GM23338 (cell line): ENCODE results near the gene TMCO5A. TPM values are rescaled to one million over a fixed set of nuclear protein-coding genes. Genes with fewer than 3 reads are reported as not detected.
A peak's percentile ranks its signal among the peaks of the same experiment; 100 is the strongest.

ENCODE experiments used
- ATAC-seq: fragments of 200-7000 bp; cut with Tn5 transposase; 3 replicates; pipeline ENCODE4 v1.9.1; 2020
- DNase-seq: peaks from one replicate; pipeline ENCODE4 v3.0.0-alpha.2; 2015; ENCODE audit warnings: low spot score
- H2AFZ ChIP-seq: fragments of 200-600 bp; sonication (generic); 2 replicates; pipeline ENCODE4 v1.8.0; 2016; ENCODE audit warnings: antibody characterized with exemption, mild to moderate bottlenecking, moderate library complexity
- H3F3A ChIP-seq: fragments of 200-600 bp; sonication (generic); replicated peaks from 2 replicates; pipeline ENCODE4 v1.8.0; 2017; ENCODE audit warnings: antibody characterized with exemption, mixed run types, low read depth
- H3K27ac ChIP-seq: fragments of 200-600 bp; sonication (generic); 2 replicates; pipeline ENCODE4 v1.6.1; 2016; ENCODE audit warnings: low read depth
- H3K27me3 ChIP-seq: fragments of 200-600 bp; sonication (generic); 2 replicates; pipeline ENCODE4 v1.8.0; 2016; ENCODE audit warnings: mild to moderate bottlenecking, mixed run types, moderate library complexity; ENCODE audit not compliant: insufficient read depth
- H3K36me3 ChIP-seq: fragments of 200-600 bp; sonication (generic); 2 replicates; pipeline ENCODE4 v1.8.0; 2016; ENCODE audit warnings: mild to moderate bottlenecking; ENCODE audit not compliant: insufficient read depth
- H3K4me1 ChIP-seq: fragments of 200-600 bp; sonication (generic); 2 replicates; pipeline ENCODE4 v1.8.0; 2016; ENCODE audit warnings: mild to moderate bottlenecking, moderate library complexity; ENCODE audit not compliant: insufficient read depth
- H3K4me2 ChIP-seq: fragments of 200-600 bp; sonication (generic); 2 replicates; pipeline ENCODE4 v1.7.1; 2017; ENCODE audit warnings: mixed run types
- H3K4me3 ChIP-seq: fragments of 200-600 bp; sonication (generic); 2 replicates; pipeline ENCODE4 v1.6.1; 2016; ENCODE audit warnings: mixed run types
- H3K79me2 ChIP-seq: fragments of 200-600 bp; sonication (generic); replicated peaks from 2 replicates; pipeline ENCODE4 v1.8.0; 2017; ENCODE audit warnings: mild to moderate bottlenecking; ENCODE audit not compliant: insufficient read depth
- H3K9me2 ChIP-seq: fragments of 200-600 bp; sonication (generic); 2 replicates; pipeline ENCODE4 v1.8.0; 2017; ENCODE audit not compliant: insufficient read depth
- H4K20me1 ChIP-seq: fragments of 200-600 bp; sonication (generic); replicated peaks from 2 replicates; pipeline ENCODE4 v1.8.0; 2017; ENCODE audit warnings: mild to moderate bottlenecking; ENCODE audit not compliant: insufficient read depth
- H3K27ac Mint-ChIP-seq: 2 replicates; pipeline ENCODE4 v1.8.0; 2020; ENCODE audit warnings: inconsistent platforms, mild to moderate bottlenecking, moderate library complexity, mixed read lengths
- H3K27me3 Mint-ChIP-seq: 3 replicates; pipeline ENCODE4 v1.8.0; 2022; ENCODE audit warnings: low read depth, mild to moderate bottlenecking, moderate library complexity, mixed read lengths, inconsistent platforms; ENCODE audit not compliant: insufficient read depth, poor library complexity
- H3K36me3 Mint-ChIP-seq: 3 replicates; pipeline ENCODE4 v1.8.0; 2021; ENCODE audit warnings: low read depth, mild to moderate bottlenecking, inconsistent platforms, moderate library complexity, mixed read lengths
- H3K4me1 Mint-ChIP-seq: 3 replicates; pipeline ENCODE4 v1.8.0; 2020; ENCODE audit warnings: mild to moderate bottlenecking, inconsistent platforms, mixed read lengths
- H3K4me3 Mint-ChIP-seq: 3 replicates; pipeline ENCODE4 v1.8.0; 2021; ENCODE audit warnings: moderate library complexity, mild to moderate bottlenecking, inconsistent platforms, mixed read lengths
- H3K9me3 Mint-ChIP-seq: 3 replicates; pipeline ENCODE4 v1.8.0; 2020; ENCODE audit warnings: moderate library complexity, mild to moderate bottlenecking, inconsistent platforms, mixed read lengths
- CREB1 ChIP-seq: fragments of 250-450 bp; sonication (Bioruptor Pico); IDR thresholded peaks from 2 replicates; pipeline ENCODE4 v1.5.0; 2020; ENCODE audit warnings: low read depth, mild to moderate bottlenecking, moderate library complexity
- EZH2 ChIP-seq: fragments of 200-600 bp; sonication (generic); IDR thresholded peaks from one replicate; pipeline ENCODE4 v1.8.0; 2017; ENCODE audit warnings: antibody characterized with exemption, mild to moderate bottlenecking, low read depth; ENCODE audit not compliant: unreplicated experiment
- EZH2phosphoT487 ChIP-seq: fragments of 200-600 bp; sonication (generic); IDR thresholded peaks from one replicate; pipeline ENCODE4 v1.8.1; 2018; ENCODE audit warnings: antibody characterized with exemption; ENCODE audit not compliant: unreplicated experiment
- JUNB ChIP-seq: IDR thresholded peaks from one replicate; pipeline ENCODE4 v1.6.1; 2016; ENCODE audit warnings: antibody characterized with exemption; ENCODE audit not compliant: unreplicated experiment
- POLR2AphosphoS5 ChIP-seq: IDR thresholded peaks from 2 replicates; pipeline ENCODE4 v1.6.1; 2016; ENCODE audit warnings: antibody characterized with exemption, low read depth
- ZNF114 ChIP-seq: fragments of 250-450 bp; sonication (Bioruptor Pico); IDR thresholded peaks from 2 replicates; pipeline ENCODE4 v1.5.0; 2020; ENCODE audit warnings: mild to moderate bottlenecking, moderate library complexity
- polyA plus RNA-seq: library from polyadenylated mRNA; unstranded; fragments of >200 nt; fragmentation: Nextera tagmentation; extraction: Ambion mirVana; gene quantifications from 2 replicates; pipeline ENCODE4 v1.2.1, GENCODE V29; 2016
- total RNA-seq: library from RNA; depleted of rRNA; stranded (reverse); fragments of >200 nt; shearing (Covaris generic); gene quantifications from 2 replicates; pipeline ENCODE4 v1.2.3, GENCODE V29; 2014
- TF ChIP-seq, protein P1 (sequence below), 2 experiments: fragments of 200-600 bp in 1 of 2; sonication (generic) in 1 of 2; conservative IDR thresholded peaks; 2 replicates each; pipeline versions ENCODE4 v1.5.1 to v1.6.1; 2016 to 2017; ENCODE audit warnings: antibody characterized with exemption in 2 of 2, low read depth in 2 of 2, mild to moderate bottlenecking in 2 of 2, moderate library complexity in 1 of 2

The TMCO5A gene
- total and polyA plus RNA-seq, 2 experiments from 2014 or later = not detected

DNA sequence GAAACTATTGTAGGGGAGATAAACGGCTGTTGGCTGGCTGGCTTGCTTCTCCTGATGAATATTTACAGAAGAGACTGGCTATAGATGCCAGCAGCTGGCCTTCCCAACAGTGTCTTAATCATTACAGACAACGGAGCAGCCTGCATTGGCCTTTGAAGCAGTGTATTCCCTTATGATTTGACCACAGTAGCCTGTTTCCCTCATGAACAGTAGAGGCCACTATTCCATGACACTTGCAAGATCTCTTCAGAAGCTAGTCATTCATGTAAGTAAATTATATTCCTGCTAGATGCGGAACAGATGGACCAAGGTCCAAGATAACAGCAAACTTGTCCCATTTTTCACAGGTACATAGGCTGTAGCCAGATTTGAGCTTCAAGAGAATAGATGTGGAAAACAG lies 47.3 kb downstream of the TMCO5A start:
- Histone ChIP-seq H4K20me1 (no peaks in the 10 kb centered on the region), H3K4me3 (no peak overlapping the region), H3K27ac (no peak overlapping the region), H3K36me3 (no peaks in the 10 kb centered on the region), H3K27me3 (no peaks in the 10 kb centered on the region), H3K4me2 (no peak overlapping the region), H2AFZ (no peak overlapping the region), H3K79me2 (no peaks in the 10 kb centered on the region), H3F3A (no peaks in the 10 kb centered on the region), H3K4me1 (no peaks in the 10 kb centered on the region), H3K9me2 (0 out of 2 replicates have a peak, but pooled peaks cover 6% of the 10 kb centered on the region)
- Mint-ChIP-seq H3K4me3 (no peak overlapping the region), H3K27ac (no peak overlapping the region), H3K36me3 (no peaks in the 10 kb centered on the region), H3K9me3 (no peaks in the 10 kb centered on the region), H3K27me3 (no peaks in the 10 kb centered on the region), H3K4me1 (peaks cover 5% of the 10 kb centered on the region; the same call in 2 of the 3 replicates)
- ATAC-seq = peak; percentile 54; the same call in 2 of the 3 replicates
- DNase-seq = peak; percentile 33
- no peak for TF ChIP-seq JUNB
- TF ChIP-seq ZNF114 (CRISPR knock-in tag) = no peak
- TF ChIP-seq, protein P1, sequence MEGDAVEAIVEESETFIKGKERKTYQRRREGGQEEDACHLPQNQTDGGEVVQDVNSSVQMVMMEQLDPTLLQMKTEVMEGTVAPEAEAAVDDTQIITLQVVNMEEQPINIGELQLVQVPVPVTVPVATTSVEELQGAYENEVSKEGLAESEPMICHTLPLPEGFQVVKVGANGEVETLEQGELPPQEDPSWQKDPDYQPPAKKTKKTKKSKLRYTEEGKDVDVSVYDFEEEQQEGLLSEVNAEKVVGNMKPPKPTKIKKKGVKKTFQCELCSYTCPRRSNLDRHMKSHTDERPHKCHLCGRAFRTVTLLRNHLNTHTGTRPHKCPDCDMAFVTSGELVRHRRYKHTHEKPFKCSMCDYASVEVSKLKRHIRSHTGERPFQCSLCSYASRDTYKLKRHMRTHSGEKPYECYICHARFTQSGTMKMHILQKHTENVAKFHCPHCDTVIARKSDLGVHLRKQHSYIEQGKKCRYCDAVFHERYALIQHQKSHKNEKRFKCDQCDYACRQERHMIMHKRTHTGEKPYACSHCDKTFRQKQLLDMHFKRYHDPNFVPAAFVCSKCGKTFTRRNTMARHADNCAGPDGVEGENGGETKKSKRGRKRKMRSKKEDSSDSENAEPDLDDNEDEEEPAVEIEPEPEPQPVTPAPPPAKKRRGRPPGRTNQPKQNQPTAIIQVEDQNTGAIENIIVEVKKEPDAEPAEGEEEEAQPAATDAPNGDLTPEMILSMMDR (conservative IDR thresholded peaks at IDR 0.05; ENCODE audit: low read depth in 2 of 2) = peak; percentile 36 to 43; a peak in 3 of 4 replicates
- no peak for TF ChIP-seq EZH2

- Histone ChIP-seq H3K27ac (no peak overlapping the region), H3F3A (no peaks in the 10 kb centered on the region), H3K4me1 (no peaks in the 10 kb centered on the region), H3K27me3 (no peaks in the 10 kb centered on the region), H4K20me1 (no peaks in the 10 kb centered on the region), H3K4me2 (no peak overlapping the region), H3K36me3 (no peaks in the 10 kb centered on the region), H3K4me3 (no peak overlapping the region), H3K9me2 (no peaks in the 10 kb centered on the region), H3K79me2 (no peaks in the 10 kb centered on the region), H2AFZ (no peak overlapping the region)
- no peaks in the 10 kb centered on the region for H3K36me3 Mint-ChIP-seq
- H3K4me1 Mint-ChIP-seq = peaks cover 5% of the 10 kb centered on the region; the same call in 2 of the 3 replicates
- no peak overlapping the region for H3K4me3 Mint-ChIP-seq
- H3K9me3 Mint-ChIP-seq = peaks cover 9% of the 10 kb centered on the region; the same call in 2 of the 3 replicates
- DNase-seq (no peak), ATAC-seq (no peak)
- no peaks in the 10 kb centered on the region for H3K27me3 Mint-ChIP-seq
- TF ChIP-seq ZNF114 (CRISPR knock-in tag) (no peak), CREB1 (CRISPR knock-in tag) (no peak), POLR2AphosphoS5 (no peak), JUNB (no peak)
- H3K27ac Mint-ChIP-seq = no peak overlapping the region
Measured at GRCh38 chr15:37984368-37984767, 49.9 kb downstream of the TMCO5A start.

GRCh38 chr15:37995461-37996347 lies 61.3 kb downstream of the TMCO5A start:
- no peak overlapping the region for H3K27ac Mint-ChIP-seq

More at GRCh38 chr15:37995461-37996347, 61.3 kb downstream of the TMCO5A start:
- ATAC-seq (peak; percentile 87), DNase-seq (peak; percentile 81)
- Histone ChIP-seq H3K4me3 (no peak overlapping the region), H3K9me2 (no peaks in the 10 kb centered on the region), H3K27ac (no peak overlapping the region), H3F3A (no peaks in the 10 kb centered on the region), H4K20me1 (no peaks in the 10 kb centered on the region), H3K36me3 (no peaks in the 10 kb centered on the region), H3K4me1 (no peaks in the 10 kb centered on the region), H3K27me3 (no peaks in the 10 kb centered on the region), H3K79me2 (no peaks in the 10 kb centered on the region), H3K4me2 (no peak overlapping the region), H2AFZ (peak overlapping the region; percentile 64)
- Mint-ChIP-seq H3K9me3 (peaks cover 4% of the 10 kb centered on the region; the same call in 1 of the 3 replicates), H3K36me3 (no peaks in the 10 kb centered on the region), H3K4me3 (no peak overlapping the region), H3K27me3 (peaks cover 2% of the 10 kb centered on the region), H3K4me1 (no peaks in the 10 kb centered on the region)
- no peak for TF ChIP-seq EZH2phosphoT487
- TF ChIP-seq, protein P1 (conservative IDR thresholded peaks at IDR 0.05; ENCODE audit: low read depth in 2 of 2) = peak; percentile 77 to 80
